Stimulated activated CD8-positive, alpha-beta memory T cell treated with anti-CD3 and anti-CD28 coated beads, Interleukin-15, amount 100 ng/mL, for 48 hours (primary cell): ENCODE results near the gene OR2AP1.
A peak's percentile ranks its signal among the peaks of the same experiment; 100 is the strongest.
"Not testable (repeated sequence)": the region's sequence is repeated elsewhere in the genome, so short reads cannot be mapped to it uniquely, and the experiment has no call there.

ENCODE experiments used
- DNase-seq, 2 donors: peaks; one replicate each; pipeline ENCODE4 v3.0.0-alpha.2; 2020; ENCODE audit warnings: low read depth in 2 of 2

Gene OR2AP1

DNA sequence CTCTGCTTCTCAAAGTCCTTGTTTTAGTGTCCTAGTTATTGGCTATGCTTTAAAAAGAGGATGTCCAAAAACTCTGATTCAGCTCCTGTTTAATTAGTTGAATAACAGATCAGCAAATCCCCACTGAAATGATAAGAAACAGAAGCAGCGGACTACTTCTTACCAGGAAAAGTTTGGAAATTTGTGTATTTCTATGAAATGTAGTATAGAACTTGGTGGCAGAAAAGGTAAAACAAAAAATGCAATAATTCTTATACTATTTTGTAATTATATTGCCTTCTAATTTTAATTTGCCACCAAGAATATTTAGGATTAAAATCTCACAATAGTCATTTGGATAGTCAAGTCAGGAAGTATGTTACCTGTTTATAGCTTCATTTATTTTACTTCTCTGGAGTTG lies at the start of gene OR2AP1:
OR2AP1 (plus strand) TSS at position 301 of the 400 bp plus-strand sequence. CDS start 1,947 bp downstream, outside the sequence.
- no peak for DNase-seq

- DNase-seq = not testable (repeated sequence)
Measured at GRCh38 chr12:55548235-55548634, 24.0 kb upstream of the OR2AP1 start.

DNA sequence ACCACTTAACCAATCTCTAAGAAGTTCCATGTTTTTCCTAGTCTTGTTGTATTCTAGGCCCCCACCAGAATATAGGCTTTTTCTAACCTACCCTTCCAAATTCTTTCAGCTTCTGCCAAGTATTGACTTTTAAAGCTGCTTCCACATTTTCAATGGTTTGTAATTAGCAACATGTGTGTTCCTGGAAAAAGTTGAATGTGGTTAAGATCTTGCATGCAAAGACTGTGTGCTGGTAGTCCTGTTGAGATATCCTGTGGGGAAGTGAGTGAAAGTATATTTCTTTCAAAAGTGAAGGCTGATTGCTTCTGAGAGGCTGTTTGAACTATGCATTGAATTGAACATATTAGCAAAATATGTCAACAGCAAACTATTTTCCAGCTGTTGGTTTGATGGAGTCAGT lies 23.5 kb upstream of the OR2AP1 start:
- no peak for DNase-seq

DNA sequence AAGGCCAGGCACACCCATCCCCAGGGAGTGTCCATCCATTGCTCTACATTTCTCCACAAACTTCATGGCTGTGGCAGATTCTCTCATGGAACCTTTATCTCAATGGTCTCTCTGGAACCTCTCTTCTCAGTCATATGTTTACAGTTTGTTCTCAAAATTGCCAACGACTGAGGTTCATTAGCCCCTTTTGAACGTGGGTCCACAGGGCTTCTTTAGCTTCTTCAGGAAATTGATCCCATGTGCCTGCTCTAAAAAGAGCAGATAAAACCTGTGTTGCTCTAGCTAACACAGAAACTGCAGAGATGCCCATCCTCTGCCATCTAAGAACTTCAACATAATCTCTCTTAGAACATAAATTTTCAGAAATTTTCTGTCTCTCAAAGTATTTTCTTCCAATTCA lies 23.0 kb upstream of the OR2AP1 start, which contains the start of gene OR6C4:
OR6C4 (plus strand) TSS at position 301 of the 400 bp plus-strand sequence. CDS start 1,625 bp downstream, outside the sequence.
- DNase-seq = no peak

DNA sequence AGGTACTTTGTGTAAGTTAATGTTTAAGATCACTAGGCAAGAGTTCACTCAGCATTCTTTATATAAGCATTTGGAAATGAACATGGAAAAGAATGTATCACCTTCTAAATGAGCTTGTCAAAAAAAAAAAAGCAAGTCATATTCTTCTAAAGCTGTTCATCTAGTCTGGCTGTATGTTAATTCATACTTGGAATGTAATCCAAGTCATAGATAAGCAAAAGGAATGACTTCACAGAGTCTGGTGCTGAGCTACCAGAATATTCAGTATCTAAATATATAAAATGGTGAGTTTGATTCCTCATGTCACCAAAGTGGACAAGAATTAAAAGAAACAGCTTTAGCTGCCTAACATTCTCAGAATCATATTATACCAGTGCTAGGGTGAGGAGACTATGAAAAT lies 18.0 kb upstream of the OR2AP1 start:
- DNase-seq = no peak

GRCh38 chr12:55570060-55570459 lies 2.2 kb upstream of the OR2AP1 start:
- DNase-seq = not testable (repeated sequence)

GRCh38 chr12:55570689-55571088 lies 1.6 kb upstream of the OR2AP1 start:
- not testable (repeated sequence) for DNase-seq

DNA sequence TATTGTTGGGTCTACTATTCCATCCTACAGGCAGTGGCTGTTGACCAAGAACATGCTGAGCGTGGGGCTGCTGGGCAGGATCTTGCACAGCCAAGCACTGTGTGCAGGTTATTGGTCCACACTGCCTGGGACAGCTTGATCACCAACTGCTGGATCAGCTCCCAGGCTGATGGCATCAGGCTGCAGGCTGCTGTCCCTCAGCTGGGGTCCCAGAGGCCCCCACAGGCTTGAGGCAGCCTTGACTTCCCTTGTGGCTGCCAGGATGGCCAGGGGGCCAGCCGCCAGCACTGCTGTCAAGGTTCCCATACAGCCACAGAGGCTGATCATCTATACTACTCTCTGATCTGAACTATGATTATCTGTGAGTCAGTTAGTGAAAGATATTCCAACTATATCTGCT lies 9.8 kb downstream of the OR2AP1 start:
- DNase-seq = no peak

- no peak for DNase-seq
Measured at GRCh38 chr12:55585817-55586216, 13.5 kb downstream of the OR2AP1 start.

- DNase-seq = not testable (repeated sequence)
Measured at GRCh38 chr12:55590152-55590551, 17.9 kb downstream of the OR2AP1 start.

GRCh38 chr12:55607821-55608594 lies 35.7 kb downstream of the OR2AP1 start:
- DNase-seq = no peak

DNA sequence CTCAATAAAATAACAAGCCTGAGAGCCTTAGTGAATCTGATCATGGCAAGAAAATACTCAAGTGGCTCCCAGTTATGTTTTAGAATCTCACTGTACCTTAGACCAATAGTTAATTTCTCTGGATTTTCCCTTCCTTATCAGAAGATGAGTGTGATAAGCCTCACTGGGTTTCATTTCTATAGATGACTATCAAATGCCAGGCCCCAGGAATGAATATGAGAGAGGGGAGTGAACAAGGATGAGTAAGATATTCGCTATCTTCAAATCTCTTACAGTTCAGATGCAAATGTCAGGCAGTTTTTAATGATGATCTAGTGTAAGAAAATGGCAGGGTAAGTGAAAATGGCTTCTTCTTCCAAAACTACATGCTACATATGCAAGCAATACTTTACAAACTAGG lies 38.3 kb downstream of the OR2AP1 start:
- DNase-seq = no peak

- no peak for DNase-seq
Measured at GRCh38 chr12:55612646-55613045, 40.4 kb downstream of the OR2AP1 start.

GRCh38 chr12:55614764-55615163 lies 42.5 kb downstream of the OR2AP1 start:
- no peak for DNase-seq

DNA sequence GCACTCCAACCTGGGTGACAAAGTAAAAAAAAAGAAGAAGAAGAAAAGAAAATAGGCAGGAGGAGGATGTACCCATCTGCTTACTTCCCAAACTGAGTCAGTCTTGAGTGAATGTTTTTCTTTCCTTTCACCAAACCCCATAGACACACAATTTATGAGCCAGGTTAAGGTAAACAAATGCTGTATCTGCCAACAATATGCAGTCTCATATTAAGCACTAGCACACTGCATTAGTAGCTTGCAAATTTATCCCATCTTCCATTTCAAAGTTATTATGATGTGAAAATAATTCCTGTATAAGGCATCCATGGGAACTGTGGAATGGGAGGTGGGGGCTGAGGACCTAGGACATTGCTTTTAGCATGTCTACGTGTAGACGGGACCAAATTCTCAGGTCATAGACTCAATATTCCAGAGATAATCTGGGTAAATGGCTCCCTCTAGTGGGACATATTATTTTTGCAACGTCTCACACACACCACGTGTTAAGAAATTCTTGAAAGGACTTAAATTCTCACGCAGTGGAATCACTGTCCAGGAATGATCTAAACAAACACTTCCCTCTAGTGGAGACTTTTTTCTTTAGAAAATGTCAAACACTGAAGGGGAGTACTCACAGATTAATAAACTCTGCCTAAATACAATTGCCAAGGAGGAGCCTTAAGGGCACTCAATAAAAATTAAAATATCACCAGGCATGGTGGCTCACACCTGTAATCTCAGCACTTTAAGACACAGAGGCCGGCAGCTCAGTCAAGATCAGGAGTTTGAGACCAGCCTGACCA lies 47.3 kb downstream of the OR2AP1 start:
- DNase-seq = no peak

GRCh38 chr12:55624056-55624455 lies 51.8 kb downstream of the OR2AP1 start:
- peak in 1 of 2 donors; percentile 21 for DNase-seq
